ENCODE data around the gene PRCC.
A peak's percentile ranks its signal among the peaks of the same experiment; 100 is the strongest.

Gene PRCC

GRCh38 chr1:156749419-156750118 is 17.8 kb upstream of the PRCC start:
- no peak for TF ChIP-seq CTCF (IDR thresholded peaks at IDR 0.05; ENCODE audit: insufficient read depth, missing control alignments)
- FAIRE-seq (no peak), DNase-seq (ENCODE audit: insufficient read length, low spot score) (peak; percentile 6)

- no peak for TF ChIP-seq CTCF (IDR thresholded peaks at IDR 0.05; ENCODE audit: insufficient read depth, missing control alignments)
- peak; percentile 5 for DNase-seq (ENCODE audit: insufficient read length, low spot score)
- FAIRE-seq, result no peak
Observed at GRCh38 chr1:156750191-156750672, 17.1 kb upstream of the PRCC start.

- FAIRE-seq (no peak), DNase-seq (ENCODE audit: insufficient read length, low spot score) (peak; percentile 9)
- TF ChIP-seq CTCF (IDR thresholded peaks at IDR 0.05; ENCODE audit: insufficient read depth, missing control alignments), result no peak
Observed at GRCh38 chr1:156750711-156751450, 16.5 kb upstream of the PRCC start.

GRCh38 chr1:156751451-156751756 is 15.9 kb upstream of the PRCC start, which contains the start of gene HDGF:
Gene HDGF (minus strand): TSS chr1:156751675. CDS start chr1:156751429, 246 bp downstream.
- FAIRE-seq, result no peak
- no peak for TF ChIP-seq CTCF (IDR thresholded peaks at IDR 0.05; ENCODE audit: insufficient read depth, missing control alignments)
- no peak for DNase-seq (ENCODE audit: insufficient read length, low spot score)

GRCh38 chr1:156751757-156752481 is 15.4 kb upstream of the PRCC start:
- DNase-seq (ENCODE audit: insufficient read length, low spot score), result peak; percentile 96
- TF ChIP-seq CTCF (IDR thresholded peaks at IDR 0.05; ENCODE audit: insufficient read depth, missing control alignments), result no peak
- no peak for FAIRE-seq

GRCh38 chr1:156752843-156753482 is 14.4 kb upstream of the PRCC start:
- TF ChIP-seq CTCF (IDR thresholded peaks at IDR 0.05; ENCODE audit: insufficient read depth, missing control alignments), result no peak
- DNase-seq (ENCODE audit: insufficient read length, low spot score), result no peak
- no peak for FAIRE-seq

All from D721Med (cell line).